GM13977 (cell line): ENCODE measurements around the gene LGR4.

Source experiments
- DNase-seq: peaks from one replicate; pipeline ENCODE4 v3.0.0; 2012; ENCODE audit warnings: low spot score
- CTCF ChIP-seq: IDR thresholded peaks from 2 replicates; pipeline ENCODE4 v1.5.1; 2012; ENCODE audit warnings: mild to moderate bottlenecking, control low read depth; ENCODE audit not compliant: insufficient read depth; ENCODE audit errors: extremely low read depth, missing control alignments
- in situ Hi-C: fragments of 300-500 bp; cut with MboI; formaldehyde crosslinking; loops from one replicate; pipeline ENCODE4 v1.12.0; 2022; ENCODE audit warnings: low sequenced_read_pairs, low pct_unique_long_range_greater_than_20kb, mixed read lengths, inconsistent platforms; ENCODE audit not compliant: unreplicated experiment

The LGR4 gene

GRCh38 chr11:27447288-27448183 is 25.1 kb downstream of the LGR4 start:
- no peak for TF ChIP-seq CTCF
- no peak for DNase-seq

GRCh38 chr11:27445625-27446024 is 27.0 kb downstream of the LGR4 start:
- no peak for DNase-seq
- TF ChIP-seq CTCF: no peak
- in situ Hi-C loops: no loop called here

More at GRCh38 chr11:27447288-27448183, 25.1 kb downstream of the LGR4 start:
- in situ Hi-C loops: no loop called here

GRCh38 chr11:27444801-27445215 is 27.8 kb downstream of the LGR4 start:
- in situ Hi-C loops: no loop called here
- TF ChIP-seq CTCF: no peak

GRCh38 chr11:27443746-27444507 is 28.7 kb downstream of the LGR4 start:
- DNase-seq: no peak
- no peak for TF ChIP-seq CTCF
- in situ Hi-C loops: no loop called here

More at GRCh38 chr11:27444801-27445215, 27.8 kb downstream of the LGR4 start:
- DNase-seq: no peak

- DNase-seq: no peak
- no peak for TF ChIP-seq CTCF
- in situ Hi-C loops: no loop called here
Observed at GRCh38 chr11:27443227-27443626, 29.4 kb downstream of the LGR4 start.

GRCh38 chr11:27440090-27440489 is 32.5 kb downstream of the LGR4 start:
- in situ Hi-C loops: no loop called here
- no peak for DNase-seq
- TF ChIP-seq CTCF: no peak
